ENCODE results near the gene RAPGEF4. TPM values are rescaled to one million over a fixed set of nuclear protein-coding genes. Genes with fewer than 3 reads are reported as not detected.

RAPGEF4 gene
- total and polyA plus RNA-seq, 2 of the 4 experiments (the other 2 are of a cell fraction), result 1.7 to 3.2 TPM

DNA sequence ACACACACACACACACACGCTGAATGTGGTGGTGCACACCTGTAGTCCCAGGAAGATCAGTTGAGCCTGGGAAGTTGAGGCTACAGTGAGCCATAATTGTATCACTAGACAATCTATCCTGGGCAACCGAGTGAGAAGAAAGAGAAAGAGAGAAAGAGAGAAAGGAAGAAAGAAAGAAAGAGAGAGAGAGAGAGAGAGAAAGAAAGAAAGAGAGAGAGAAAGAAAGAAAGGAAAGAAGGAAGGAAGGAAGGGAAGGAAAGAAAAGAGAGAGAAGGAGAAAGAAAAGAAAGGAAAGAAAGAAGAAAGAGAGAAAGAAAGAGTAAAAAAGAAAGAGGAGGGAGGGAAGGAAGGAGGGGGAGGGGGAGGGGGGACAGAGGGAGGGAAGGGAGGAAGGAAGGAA is 190.0 kb downstream of the RAPGEF4 start:
- H2BK120ac ChIP-seq (ENCODE audit: low read depth, low read length), result no peak overlapping the region
- no peak overlapping the region for H3K27ac ChIP-seq (ENCODE audit: insufficient read depth, low read length)
- no peak overlapping the region for H2AK9ac ChIP-seq (replicated peaks; ENCODE audit: low read depth, low read length, poor library complexity)
- CTCF ChIA-PET, result no interaction called here
- peaks cover 6% of the 10 kb centered on the region for H3K4me1 ChIP-seq (ENCODE audit: control insufficient read depth, insufficient read depth, low read length)
- in situ Hi-C loops (cut with MboI; ENCODE audit: low sequenced_read_pairs), result no loop called here
- H4K8ac ChIP-seq (ENCODE audit: low read depth in 2 of 2, low read length in 2 of 2), result no peak overlapping the region
- peak overlapping the region; percentile 68; the same call in 1 of the 2 replicates for H2AK5ac ChIP-seq (ENCODE audit: low read depth, low read length)
- BruUV-seq (replicated peaks), result no TSS peak
- POLR2A ChIA-PET (ENCODE audit: unreplicated experiment), result no interaction called here
- H3K9me1 ChIP-seq (ENCODE audit: insufficient read depth, low read length), result peaks cover 3% of the 10 kb centered on the region; the same call in 1 of the 2 replicates
- H3K9ac ChIP-seq (ENCODE audit: low read depth, low read length), result no peak overlapping the region
- H3K4me3 ChIP-seq (ENCODE audit: insufficient read depth, low read depth, low read length), result no peak overlapping the region
- dilution Hi-C loops (cut with HindIII; ENCODE audit: low sequenced_read_pairs, unreplicated experiment), result no loop called here
- no peaks in the 10 kb centered on the region for H3K79me1 ChIP-seq (ENCODE audit: low read depth in 1 of 2, low read length in 2 of 2)
- peaks cover 3% of the 10 kb centered on the region; the same call in 1 of the 2 replicates for H4K20me1 ChIP-seq (ENCODE audit: insufficient read depth, low read length)
- no peak overlapping the region for H3K4me2 ChIP-seq (ENCODE audit: low read depth, low read length)
- no peaks in the 10 kb centered on the region for H3K36me3 ChIP-seq (ENCODE audit: control insufficient read depth, insufficient read depth, low read length)
- no peaks in the 10 kb centered on the region for H3K9me3 ChIP-seq (ENCODE audit: control insufficient read depth, insufficient read depth, low read length)
- no peak overlapping the region for H4K91ac ChIP-seq (ENCODE audit: insufficient read depth, low read depth, low read length)
- ATAC-seq (ENCODE audit: low read depth) (no peak), DNase-seq (no peak)
- no peaks in the 10 kb centered on the region for H3K27me3 ChIP-seq (ENCODE audit: control insufficient read depth, insufficient read depth, low read length)
- H2BK15ac ChIP-seq (ENCODE audit: low read depth, low read length), result no peak overlapping the region
- no peak overlapping the region for H3K18ac ChIP-seq (ENCODE audit: low read depth, low read length)
- no peak overlapping the region for H2AFZ ChIP-seq (replicated peaks; ENCODE audit: low read length, poor library complexity)
- intact Hi-C loops (cut with micrococcal nuclease), result no loop called here
- WGBS, 2 experiments (ENCODE audit: extremely low coverage in 2 of 2, insufficient read length in 1 of 2), result no CpG with 5 or more reads among the region's 2 CpGs
- no peak overlapping the region for H3K14ac ChIP-seq (replicated peaks; ENCODE audit: low read depth, low read length)
- no peak for TF ChIP-seq MXI1 (IDR thresholded peaks at IDR 0.05; ENCODE audit: borderline replicate concordance, low read depth, low read length)
- TF ChIP-seq NFE2L2 (IDR thresholded peaks at IDR 0.05; ENCODE audit: low read depth, low read length), result no peak
- TF ChIP-seq BHLHE40 (IDR thresholded peaks at IDR 0.05; ENCODE audit: low read depth, low read length), result no peak
- no peak for TF ChIP-seq RAD21 (IDR thresholded peaks at IDR 0.05; ENCODE audit: low read length)
- no peak for TF ChIP-seq CHD1 (IDR thresholded peaks at IDR 0.05; ENCODE audit: low read depth, low read length)
- TF ChIP-seq RCOR1 (IDR thresholded peaks at IDR 0.05; ENCODE audit: insufficient replicate concordance, low read length), result no peak
- TF ChIP-seq POLR2A (IDR thresholded peaks at IDR 0.05; ENCODE audit: low read depth, low read length), result no peak
- H3K56ac ChIP-seq (ENCODE audit: extremely low read depth, insufficient read depth, low read length), result no peak overlapping the region
- no peak overlapping the region for H2BK20ac ChIP-seq (ENCODE audit: low read depth, low read length)
- H2BK5ac ChIP-seq (ENCODE audit: low read depth, low read length, poor library complexity, severe bottlenecking), result no peak overlapping the region
- no peak overlapping the region for H4K5ac ChIP-seq (ENCODE audit: low read depth, low read length)
- no peak overlapping the region for H3K23ac ChIP-seq (ENCODE audit: low read depth, low read length)
- no peak overlapping the region; the same call in 1 of the 2 replicates for H3K4ac ChIP-seq (ENCODE audit: low read depth, low read length)

All from IMR-90 (cell line).